HK-2 (cell line): ENCODE data around the gene PHF1.
A peak's percentile ranks its signal among the peaks of the same experiment; 100 is the strongest.

Experiments used
- DNase-seq: peaks from one replicate; pipeline ENCODE4 v3.0.0-alpha.2; 2018; ENCODE audit not compliant: unreplicated experiment

Gene PHF1

DNA sequence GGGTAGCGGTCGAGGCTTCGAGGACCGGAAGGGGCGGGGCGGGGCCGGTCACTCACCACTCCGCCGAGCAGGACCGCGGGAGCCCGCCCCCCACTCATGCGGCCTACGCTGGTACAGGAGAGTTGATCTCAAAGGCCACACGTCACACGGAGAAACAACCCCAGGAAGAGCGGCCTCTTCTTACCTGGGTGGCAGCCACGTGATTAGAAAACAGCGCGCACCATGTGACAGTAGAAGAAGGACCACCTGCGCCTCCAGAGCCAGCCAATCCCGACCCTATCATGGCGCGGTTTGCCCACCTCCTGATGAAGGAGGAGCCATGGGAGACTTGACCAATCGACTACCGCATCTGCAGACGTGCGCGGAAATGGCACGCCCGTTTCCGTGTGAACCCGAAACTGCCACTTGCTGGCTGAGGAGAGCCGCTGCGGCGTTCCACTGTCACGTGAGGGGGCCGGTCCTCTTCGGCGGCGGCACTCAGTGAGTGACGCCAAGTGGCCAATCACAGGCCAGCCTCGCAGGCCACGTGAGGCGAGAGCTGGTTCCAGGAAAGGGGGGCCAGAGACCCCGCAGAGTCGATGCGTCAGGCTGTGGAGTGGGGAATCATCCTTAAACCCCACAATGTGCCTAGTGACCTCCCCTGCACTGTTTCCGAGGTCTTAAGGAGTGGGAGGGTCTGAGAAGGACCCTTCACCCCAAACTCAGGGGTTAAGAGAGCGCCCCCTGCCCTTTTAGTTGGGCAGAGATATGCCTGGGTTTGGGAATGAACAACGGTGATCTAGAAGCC lies 7.3 kb downstream of the PHF1 start, which contains the start of gene CUTA:
Gene CUTA (minus strand): TSS at position 205 of the 787 bp plus-strand sequence. CDS start 107 bp downstream, at position 98.
- peak; percentile 99 for DNase-seq

DNA sequence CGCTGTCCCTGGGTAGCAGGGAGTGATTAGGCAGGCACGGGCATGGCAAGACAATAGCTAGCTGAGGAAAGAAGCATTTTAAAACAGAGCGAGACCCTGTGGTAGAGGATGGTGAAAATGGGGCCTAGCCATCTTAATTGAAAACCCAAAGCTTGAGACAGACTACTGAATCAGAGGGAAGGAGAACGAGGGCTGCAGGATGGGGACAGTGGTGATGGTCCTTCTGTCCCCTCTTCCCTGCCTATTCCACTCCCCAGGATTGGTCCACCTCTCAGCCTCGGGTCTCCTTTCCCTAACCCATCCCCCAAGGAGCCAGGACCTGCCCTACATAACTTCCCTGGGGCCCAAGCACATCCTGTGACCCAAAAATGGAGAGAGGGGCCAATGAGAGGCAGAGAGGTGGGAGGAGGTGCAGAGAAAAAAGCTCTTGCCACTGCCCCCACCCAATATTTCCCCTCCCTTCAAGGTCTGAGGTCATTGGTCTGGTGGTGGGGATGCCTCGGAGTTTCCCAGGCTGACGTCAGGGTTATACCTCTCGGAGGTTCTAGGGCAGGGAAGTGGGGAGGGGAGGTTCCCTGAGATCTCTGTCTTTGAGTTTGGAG lies 8.0 kb downstream of the PHF1 start:
- DNase-seq = no peak

DNA sequence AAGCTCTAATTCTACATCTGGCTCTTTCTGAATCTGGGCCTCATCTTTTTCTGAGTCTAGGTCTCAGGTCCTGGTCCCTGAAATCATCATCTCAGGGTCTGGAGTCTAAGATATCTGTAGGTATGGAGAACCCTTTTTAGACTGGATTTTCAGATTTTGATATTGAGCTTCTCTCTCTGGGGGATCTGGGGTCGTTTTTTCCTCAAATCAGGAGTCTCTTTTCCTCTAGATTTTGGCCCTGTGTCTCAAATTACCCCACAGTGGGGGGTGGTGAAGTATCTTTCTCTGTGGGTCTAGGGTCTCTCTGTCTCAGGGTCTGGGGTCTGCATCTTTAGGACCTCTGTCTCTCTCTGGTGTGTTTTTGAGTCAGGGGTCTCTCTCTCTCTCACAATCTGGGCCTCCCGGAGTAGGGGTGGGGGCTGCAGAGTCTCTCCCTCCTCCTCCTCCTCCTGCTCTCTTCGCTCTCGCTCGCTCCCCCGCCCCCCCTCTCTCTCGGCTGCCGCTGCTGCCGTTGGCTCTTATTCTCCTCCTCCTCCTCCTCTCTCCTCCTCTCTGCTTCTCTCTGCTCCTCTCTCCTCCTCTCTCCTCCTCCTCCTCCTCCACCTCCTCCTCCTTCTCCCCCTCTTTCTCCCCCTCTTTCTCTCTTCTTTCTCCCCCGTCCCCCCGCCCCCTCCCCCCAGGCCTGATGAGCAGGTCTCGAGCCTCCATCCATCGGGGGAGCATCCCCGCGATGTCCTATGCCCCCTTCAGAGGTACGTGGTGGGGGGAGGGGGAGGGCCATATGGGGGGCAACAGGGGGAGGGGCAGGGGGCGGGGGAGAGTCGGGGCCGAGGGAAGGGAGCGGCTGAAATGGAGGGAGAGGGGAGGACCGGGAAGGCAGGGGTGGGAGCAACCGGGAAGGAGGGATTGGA lies 9.0 kb downstream of the PHF1 start, which contains the start of gene SYNGAP1:
Gene SYNGAP1 (plus strand): TSS at position 486 of the 911 bp plus-strand sequence. CDS start 200 bp downstream, at position 686.
- DNase-seq = no peak

DNA sequence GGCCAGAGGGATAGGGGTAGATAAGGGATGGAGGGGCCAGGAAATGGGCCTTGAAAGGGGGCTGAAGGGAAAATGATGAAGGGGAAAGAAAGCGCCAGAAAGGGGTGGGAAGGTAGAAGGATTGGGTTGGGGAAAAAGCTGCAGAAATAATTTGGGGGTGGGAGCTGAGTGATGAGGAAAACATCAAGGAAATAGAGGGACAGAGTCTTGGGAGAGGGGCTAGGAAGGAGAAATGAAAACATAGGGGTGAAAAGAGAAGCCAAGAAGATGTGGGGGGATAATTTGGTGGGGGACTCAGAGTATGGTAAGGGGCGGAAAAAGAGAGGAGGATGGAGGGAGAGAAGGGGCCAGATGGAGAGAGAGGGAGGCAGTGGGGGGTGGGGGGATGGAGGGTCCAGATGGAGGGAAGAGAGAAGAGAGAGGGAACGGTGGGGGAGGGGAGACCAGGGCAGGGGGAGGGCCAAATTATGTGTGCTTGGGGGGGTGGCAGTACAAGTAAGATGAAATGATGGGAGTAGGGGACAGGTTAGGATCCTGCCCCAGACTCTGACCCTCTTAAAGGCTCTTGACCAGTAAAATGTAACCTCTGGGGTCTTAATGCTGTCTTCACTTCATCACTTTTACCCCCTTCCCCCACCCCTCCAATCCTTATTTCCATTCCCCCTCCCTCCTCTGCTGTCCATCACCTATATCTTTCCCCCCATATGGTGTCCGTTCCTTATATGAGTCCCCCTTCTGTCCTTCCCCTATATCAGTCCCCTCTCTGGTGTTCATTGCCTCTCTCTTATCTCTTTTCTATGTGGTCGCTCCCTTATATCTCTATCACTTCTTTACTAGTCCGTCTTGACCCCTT lies 9.9 kb downstream of the PHF1 start:
- DNase-seq = no peak

DNA sequence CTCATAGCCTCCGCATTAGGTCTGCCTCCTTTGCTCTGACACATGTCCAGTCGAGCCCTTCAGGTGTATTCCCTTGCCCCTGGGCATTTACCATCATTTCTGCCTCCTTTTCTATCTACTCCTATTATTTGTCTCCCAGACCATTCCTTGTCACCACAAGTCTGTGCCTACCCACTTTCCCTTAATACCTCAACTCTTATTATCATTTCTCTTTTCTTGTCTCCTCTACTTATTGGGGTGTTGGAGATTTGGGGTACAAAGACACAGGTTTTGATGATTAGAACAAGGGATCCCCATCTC lies 10.5 kb downstream of the PHF1 start:
- no peak for DNase-seq

DNA sequence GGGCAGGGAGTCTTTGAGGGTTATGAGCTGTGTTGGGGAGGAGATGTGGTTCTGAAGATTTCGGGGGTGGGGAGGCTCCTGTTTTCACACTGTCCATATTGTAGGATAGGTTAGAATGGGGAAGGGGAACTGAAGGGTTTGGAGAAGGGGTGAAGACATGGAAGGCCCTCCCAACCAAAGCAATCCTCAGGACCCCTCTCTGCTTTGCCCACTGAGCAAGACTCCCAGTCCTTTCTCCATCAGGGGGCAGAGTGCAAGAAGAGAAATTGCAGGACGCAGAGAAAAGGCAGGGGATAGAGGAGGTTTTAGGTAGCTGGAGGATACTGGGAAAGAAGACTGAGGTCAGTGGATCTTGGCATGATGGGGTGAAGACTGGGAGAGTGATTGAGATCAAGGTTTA lies 13.0 kb downstream of the PHF1 start:
- DNase-seq = no peak

DNA sequence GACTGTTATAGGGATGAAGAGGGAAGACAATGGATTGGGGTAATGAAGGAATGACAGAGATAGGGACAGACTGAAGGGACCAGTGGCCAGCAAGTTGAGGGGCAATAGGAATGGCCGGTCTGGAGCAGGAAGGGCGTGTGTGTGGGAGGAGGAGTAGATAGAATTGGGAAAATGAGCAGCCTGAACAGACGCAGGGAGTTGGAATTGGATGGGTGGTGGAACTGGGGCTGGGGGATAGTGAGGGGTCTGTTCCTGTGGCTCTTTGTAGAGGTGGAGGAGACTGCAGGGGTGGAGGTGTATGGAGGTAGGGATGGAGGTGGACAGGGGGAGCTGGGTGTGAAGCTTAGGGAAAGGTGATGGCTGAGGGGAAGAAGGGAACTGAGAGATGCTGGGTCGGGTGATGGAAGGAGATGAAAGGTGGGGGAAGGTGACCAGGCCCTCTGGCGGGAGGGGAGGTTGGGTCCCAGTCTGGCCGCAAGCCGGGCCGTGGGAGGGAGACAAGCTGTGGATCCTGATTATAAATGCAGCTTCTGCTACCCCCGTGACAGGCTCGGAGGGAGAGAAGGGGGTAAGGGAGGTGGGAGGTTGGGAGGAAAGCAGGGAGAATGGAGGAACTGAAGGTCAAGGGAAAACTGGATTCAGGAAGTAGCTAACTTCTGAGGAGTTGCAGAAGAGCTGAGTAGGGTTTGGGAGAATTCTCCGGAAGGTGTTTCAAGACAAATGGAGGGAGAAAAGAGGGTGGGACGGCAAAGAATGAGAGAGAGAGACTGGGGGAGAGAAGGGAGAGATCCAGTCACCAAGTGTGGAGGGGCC lies 14.2 kb downstream of the PHF1 start:
- DNase-seq = no peak

DNA sequence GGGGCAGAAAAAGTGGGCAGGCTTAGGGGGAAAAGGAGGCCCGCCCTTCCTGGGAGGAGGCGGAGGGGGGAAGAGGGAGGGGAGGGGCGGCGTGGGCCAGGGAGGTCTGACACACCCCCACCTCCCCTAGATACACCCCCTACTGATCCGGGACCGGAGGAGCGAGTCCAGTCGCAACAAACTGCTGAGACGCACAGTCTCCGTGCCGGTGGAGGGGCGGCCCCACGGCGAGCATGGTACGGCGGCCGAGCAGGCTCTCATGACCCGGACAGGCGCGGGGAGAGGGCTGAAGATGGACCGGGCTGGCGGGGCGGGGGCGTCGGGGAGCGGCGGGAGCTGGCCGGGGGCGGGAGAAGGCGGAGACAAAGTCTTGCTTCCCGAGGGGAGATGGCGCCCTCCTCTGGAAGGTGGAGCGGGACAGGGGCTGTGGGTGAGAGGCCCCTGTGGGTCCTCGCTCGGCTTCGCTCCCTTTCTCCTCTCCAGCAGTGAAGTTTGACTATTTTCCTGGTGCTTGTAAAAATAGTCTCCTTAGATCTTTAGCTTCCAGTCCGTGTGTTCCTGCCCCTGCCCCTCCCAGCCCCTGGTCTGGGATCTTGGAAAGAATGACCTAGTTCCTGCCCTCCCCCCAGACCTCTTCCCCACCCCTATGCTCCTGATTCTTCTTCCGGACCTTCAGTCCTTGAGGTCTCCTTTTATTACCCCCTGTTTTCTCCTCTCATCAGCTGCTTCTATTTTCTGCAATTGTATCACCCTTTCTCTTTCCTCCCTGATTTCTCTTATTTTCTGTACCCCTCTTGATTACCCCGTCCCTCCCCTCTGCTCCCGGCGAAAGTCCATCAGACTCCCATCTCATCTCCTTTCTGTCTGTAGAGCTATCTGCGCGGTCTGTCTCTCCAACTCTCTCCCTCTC lies 15.1 kb downstream of the PHF1 start:
- peak; percentile 85 for DNase-seq

DNA sequence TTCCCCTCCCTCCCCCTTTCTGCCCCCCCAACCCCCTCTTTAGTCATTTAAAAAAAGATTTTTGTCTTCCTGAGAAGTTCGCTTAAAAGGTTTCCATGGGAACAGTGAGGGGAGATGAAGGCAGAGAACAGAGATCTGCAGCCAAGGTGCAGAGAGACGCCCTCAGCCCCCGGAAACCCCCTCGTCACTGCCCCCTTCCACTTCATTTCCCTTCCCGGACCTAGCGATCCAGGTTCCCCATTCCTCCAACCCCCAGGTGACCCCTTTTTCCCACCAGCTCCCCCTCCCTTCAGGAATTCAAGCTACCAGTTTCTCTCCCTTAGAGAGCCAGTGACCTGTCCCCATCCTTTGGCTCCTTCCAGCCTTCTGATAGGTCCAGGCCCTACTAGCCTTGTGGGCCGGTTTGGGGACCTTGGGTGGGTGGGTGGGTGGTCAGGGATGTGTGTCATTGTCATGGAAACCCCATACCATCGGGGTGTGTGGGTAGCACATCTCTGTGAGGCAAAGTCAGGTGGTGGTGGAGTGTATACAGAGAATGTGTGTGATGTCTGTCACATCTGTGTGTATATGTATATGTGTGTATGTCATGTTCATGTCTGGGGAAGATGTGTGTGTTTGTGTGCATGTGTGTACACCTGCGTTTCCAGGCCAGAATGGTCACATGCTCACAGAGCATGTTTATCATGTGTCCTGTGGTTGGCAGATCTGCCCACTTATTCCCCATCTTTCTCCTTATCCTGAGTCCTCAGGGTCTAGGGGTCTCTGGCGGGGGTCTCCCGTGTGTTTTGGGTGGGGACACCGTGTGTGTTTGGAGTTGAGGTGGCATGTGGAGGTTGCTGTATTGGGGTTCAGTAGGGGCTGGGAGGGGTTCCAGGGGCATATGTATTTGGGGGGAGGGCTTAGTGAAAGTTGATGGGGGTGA lies 16.0 kb downstream of the PHF1 start:
- DNase-seq = no peak

DNA sequence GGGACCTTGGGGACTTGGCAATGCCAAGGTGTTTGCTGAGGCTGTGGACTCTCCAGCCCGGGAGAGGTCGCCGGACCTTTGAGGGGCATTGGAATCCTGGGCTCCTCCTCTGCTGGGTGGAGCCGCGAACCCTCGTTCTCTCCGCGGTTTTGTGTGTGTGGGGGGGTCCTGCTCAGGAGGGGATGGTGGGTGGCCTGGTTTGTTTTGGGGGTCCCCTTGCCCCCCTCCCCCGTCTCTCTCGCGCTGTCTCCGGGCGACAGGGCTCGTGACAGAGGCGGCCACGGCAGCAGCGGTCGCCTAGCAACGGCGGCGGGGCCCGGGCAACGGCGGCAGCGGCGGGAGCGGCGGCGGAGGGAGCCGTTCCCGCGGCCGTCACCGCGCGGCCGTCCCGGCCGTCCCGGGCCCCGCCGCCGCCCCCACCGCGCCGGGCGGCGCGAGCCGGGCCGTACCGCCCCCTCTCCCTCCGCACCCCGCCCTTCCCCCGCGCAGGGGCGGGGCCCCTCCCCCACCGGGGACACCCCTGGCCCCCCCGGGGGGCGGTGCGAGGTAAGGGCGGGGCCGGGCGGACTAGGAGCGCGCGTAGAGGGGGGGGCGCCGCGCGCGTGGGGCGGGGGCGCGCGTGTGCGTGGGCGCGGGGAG lies 16.9 kb downstream of the PHF1 start:
- DNase-seq = no peak

DNA sequence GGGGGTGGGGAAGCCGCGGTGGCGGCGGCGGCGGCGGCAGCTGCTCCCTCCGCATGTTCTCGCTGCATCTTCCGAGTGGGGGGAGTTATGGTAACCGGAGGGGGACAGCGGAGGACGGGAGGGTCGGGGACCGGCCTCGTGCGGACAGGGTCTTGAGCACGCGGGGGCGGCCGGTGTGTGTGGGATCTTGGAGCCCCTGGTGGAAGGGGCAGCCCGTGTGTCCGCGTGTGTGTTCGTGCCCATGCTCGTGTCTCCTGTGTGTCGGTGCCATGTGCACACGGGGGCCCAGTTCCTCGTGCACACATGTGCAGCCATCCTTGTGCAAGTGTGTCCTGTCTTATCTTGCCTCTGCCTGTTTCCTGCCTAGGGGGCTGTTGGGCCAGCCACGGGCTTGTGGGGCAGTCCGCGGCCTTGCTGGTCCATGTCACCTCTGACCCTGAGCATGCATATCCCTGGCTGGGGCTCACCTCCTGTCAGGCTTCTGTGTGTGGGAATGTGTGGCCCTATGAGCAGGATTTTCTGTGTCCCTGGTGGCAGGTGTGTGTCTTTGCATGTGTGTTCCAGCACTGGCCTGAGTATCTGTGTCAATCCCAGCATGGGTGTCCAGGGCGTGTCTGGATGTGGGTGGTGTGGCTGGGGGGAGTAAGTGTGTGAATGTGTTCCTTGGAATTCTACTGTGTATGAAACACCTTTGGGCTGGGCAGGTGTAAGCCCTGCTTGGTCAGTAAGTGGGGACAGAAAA lies 17.6 kb downstream of the PHF1 start:
- no peak for DNase-seq

DNA sequence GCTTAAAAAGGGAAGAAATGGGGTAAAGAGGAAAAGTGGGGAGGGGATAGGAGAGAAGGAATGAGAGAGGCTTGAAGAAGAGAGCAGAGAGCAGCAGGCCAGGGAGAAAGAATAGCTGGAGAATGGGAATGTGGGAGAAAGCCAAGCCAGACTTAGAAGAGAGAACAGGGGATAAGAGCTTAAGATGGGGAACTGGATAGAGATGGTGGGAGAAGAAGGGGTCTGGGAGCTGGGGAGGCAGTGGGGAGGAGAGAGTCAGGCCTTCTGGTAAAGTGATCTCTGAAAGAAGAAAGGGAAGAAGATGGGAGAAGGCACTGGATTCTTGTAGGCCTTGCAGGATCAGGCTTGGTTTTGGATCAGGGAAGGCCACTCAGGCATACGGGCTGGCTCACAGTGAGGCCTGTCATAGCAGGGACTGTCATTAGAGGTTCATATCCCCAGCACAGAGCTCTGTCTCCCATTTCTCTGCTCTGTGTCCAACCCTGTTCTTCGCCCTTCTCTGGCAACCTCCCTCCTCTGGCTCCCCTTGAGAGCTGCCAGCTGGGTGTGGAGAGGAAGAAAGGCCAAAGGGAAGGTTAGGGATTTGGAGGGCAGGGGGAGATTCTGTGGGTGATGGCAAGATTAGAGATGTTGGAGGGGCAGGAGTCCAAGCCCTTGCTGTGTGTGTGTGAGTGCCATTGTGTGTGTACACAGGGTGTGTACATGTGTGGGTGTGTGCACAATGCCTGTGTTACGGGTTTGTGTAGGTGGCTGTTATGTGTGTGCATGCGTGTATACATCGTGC lies 18.3 kb downstream of the PHF1 start:
- no peak for DNase-seq

DNA sequence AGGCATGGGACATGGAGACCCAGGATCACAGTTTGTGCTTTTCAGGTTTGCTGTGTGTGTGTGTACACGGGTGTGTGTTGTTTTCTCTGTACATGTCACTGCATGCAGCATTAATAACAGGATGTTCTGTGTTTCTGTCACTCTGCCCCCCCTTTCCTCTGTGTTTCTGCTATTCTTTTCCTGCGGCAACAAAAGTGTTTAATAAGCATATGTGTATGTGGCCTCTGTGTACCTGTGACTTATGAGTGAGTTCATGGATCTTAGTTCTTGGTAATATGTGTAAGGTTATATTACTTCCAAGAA lies 18.9 kb downstream of the PHF1 start:
- DNase-seq = no peak

DNA sequence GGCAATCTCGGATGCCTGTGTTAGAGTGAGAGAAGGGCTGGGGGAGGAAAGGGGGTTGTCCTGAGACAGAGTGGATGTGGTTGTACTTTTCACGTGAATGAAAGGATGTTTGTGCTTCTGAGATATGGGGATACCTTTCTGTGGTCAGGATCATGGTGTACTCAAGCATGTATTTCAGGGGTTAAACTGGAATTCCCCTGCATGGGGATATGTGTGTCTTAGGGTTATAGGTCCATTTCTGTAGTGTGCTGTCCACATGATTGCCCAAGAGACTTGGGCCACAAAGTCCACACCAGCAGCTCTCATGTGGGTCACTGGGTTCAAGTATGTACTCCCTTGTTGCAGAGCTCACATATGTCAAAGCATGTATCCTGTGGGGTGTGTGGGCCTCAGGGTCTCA lies 19.5 kb downstream of the PHF1 start:
- DNase-seq = no peak

DNA sequence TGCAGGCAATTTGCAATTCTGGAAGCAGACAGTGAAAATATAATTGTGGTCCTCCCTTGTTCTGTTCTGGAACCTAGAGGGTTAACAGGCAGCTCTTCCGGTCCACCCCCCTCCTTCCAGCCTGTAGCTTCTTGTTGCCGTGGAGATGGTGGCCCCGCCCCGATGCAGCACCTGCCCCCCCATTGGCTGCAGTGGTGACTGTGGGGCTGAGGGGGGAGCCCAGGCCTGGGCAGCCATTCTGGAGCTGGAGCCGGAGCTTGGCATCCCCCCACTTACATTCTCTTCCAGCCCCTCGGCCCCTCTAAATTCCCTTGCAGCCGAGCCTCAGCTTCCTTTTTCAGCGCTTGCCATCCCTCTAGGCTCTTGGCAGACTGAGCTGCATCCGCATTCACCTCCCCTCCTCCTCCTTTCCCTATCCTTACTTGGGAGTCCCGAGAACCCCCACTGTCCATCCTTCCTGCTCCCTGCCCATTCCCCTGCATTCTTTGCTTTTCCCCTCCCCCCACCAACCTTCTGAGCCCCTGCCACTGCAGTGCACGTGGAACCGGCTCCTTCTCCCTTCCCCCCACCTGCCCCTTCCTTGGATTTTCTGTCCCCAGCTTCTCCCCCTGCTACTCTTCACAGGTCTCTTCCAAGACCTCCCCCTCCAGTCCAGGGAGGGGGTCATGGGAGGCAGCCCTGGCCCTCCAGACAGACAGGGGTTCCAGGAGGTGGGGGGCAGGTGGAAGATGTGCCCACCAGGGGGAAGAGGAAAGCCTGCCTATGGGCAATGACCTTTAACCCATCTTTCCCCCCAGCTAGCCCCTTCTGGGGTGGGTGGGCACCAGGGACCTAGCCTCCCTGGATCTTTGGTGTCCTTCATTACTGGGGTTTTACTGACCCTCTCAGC lies 20.4 kb downstream of the PHF1 start:
- DNase-seq = no peak
